GM12892 (cell line): ENCODE measurements around the gene SH3RF3.
"Not testable (repeated sequence)": the region's sequence is repeated elsewhere in the genome, so short reads cannot be mapped to it uniquely, and the experiment has no call there.

Experiments
- DNase-seq: peaks from one replicate; pipeline ENCODE4 v3.0.0; 2011; ENCODE audit not compliant: insufficient read length
- FAIRE-seq: peaks from 2 replicates; lab custom pipeline; 2011; peaks lifted over from hg19 to GRCh38; lab: Jason Lieb, UNC
- POLR2A ChIP-seq: IDR thresholded peaks from 2 replicates; pipeline ENCODE4 v1.6.1; 2011; ENCODE audit warnings: low read depth, low read length, control low read depth
- POLR2AphosphoS5 ChIP-seq: IDR thresholded peaks from 2 replicates; pipeline ENCODE4 v1.6.1; 2011; ENCODE audit warnings: low read depth, low read length, control low read depth
- TAF1 ChIP-seq: IDR thresholded peaks from 2 replicates; pipeline ENCODE4 v1.6.1; 2011; ENCODE audit warnings: low read depth, mild to moderate bottlenecking, control low read depth, low read length, borderline replicate concordance

Gene SH3RF3

GRCh38 chr2:109091526-109091925 lies 37.5 kb upstream of the SH3RF3 start:
- DNase-seq (no peak), FAIRE-seq (no peak)
- no peak for TF ChIP-seq TAF1
- TF ChIP-seq POLR2A: no peak
- no peak for TF ChIP-seq POLR2AphosphoS5

DNA sequence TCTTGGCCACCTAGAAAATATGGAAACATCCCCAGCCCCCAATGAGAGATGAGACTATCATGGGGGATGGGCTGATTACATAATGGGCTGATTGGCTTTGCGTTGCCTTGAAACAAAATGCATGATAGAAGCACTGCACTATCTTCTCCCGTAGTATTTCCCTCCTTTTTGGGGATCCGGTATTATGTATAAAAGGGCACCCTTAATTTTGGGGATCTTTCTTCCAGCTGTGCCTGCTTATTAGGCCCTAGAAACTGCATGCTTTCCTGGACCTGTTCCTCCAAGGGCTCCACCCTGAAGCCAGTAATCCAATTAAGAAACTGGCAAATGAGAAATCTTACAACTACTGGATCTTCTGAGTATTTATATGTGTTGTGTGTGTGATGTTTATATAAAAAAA lies 34.9 kb upstream of the SH3RF3 start:
- no peak for FAIRE-seq

GRCh38 chr2:109098251-109098920 lies 30.6 kb upstream of the SH3RF3 start:
- TF ChIP-seq TAF1 (no peak), POLR2AphosphoS5 (no peak), POLR2A (no peak)
- FAIRE-seq (no peak), DNase-seq (no peak)

More for the DNA sequence above, 34.9 kb upstream of the SH3RF3 start:
- TF ChIP-seq TAF1 (no peak), POLR2AphosphoS5 (no peak), POLR2A (no peak)
- DNase-seq: no peak

DNA sequence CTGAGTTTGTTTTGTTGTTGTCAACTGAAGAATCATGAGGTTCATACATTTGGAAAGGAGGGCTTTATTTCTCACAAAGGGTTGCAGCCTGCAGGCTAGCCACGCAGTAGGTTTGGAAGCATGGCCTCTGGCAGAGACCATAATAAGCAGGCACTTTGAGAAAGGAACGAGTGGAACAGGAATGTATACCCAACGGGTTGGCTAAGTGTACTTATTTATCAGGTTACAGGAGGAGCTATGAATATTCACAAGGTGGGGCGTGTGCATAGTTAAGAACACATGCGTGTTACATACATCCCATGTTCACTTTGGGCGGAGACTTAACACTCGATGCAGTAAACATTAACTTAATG lies 30.1 kb upstream of the SH3RF3 start:
- TF ChIP-seq TAF1 (no peak), POLR2A (no peak)
- no peak for FAIRE-seq
- DNase-seq: no peak

DNA sequence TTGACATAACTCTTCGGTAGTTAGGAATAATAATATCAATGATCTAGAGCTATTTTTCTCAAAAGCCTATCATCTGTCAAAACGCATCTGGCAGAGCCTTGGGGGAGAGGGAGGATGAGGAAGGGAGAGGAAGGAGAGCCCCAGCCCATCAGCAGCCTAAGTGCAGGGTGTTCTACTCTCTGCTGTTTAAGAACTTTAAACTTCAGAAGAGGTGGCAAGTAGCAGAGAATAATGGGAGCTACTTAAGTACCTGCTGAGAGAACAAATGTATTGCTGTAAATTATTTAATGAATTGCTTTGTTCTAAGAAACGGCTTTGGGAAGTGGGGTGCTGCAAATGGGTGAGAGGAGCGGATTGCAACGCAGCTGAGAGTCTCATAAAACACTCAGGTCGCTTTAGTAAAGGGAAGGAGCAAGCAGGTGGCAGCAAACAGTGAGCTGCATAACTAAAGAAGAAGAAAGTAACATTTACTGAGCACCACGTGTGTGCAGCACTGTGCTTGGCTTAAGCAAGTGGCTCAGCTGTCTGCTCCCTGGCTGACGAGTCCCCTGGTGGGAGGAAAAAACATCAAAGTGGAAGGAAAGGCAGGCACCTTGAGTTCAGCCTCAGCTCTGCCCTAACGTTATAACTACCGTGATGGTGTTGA lies 26.3 kb upstream of the SH3RF3 start:
- FAIRE-seq (no peak), DNase-seq (no peak)
- TF ChIP-seq POLR2A: no peak

- DNase-seq: no peak
- TF ChIP-seq TAF1: no peak
- TF ChIP-seq POLR2A: no peak
- no peak for FAIRE-seq
Observed at GRCh38 chr2:109105113-109105512, 23.9 kb upstream of the SH3RF3 start.

- no peak for FAIRE-seq
- TF ChIP-seq POLR2A (no peak), POLR2AphosphoS5 (no peak), TAF1 (no peak)
- no peak for DNase-seq
Observed at GRCh38 chr2:109108740-109109139, 20.3 kb upstream of the SH3RF3 start.

DNA sequence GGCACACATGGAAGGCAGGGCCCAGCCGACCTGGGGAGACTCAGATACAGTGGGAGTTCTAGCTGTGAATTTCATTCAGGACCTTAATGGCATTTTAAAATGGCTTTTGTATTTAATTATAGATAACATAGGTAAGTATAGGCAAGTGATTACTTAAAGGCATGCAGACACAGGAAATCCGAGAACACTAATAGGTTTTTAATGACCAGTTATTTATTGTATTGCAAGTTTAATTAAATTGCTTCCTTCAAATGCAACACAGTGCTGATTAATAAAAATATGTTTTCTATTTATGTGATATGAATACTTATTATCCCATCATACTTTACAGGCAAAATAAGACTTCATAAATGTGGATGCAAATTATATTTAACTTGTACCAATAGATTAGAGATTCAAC lies 19.7 kb upstream of the SH3RF3 start:
- TF ChIP-seq POLR2A: no peak
- TF ChIP-seq POLR2AphosphoS5: no peak
- no peak for TF ChIP-seq TAF1
- no peak for DNase-seq

DNA sequence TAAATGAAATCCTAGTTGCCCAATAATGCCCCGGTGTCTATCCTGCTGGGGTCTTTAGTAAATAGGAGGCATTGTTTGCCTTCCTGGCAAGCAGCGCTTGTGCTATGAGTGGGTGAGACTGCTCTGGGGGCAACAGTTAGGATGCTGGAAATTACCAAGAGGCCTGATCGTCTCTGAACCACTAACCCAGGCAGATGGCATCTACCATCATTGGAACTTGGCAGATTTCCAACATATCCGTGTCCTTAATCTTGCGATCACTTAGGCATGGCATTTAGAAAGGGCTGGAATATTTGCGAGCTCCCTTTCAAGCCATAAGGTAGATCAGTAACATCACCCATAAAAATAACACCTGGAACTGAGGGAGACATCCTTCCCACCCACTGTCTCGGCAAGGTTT lies 18.8 kb upstream of the SH3RF3 start:
- FAIRE-seq (no peak), DNase-seq (no peak)
- no peak for TF ChIP-seq POLR2A

More for the DNA sequence above, 19.7 kb upstream of the SH3RF3 start:
- no peak for FAIRE-seq

GRCh38 chr2:109117181-109117580 lies 11.8 kb upstream of the SH3RF3 start:
- FAIRE-seq, DNase-seq: not testable (repeated sequence)

- FAIRE-seq: no peak
- TF ChIP-seq TAF1: no peak
- TF ChIP-seq POLR2AphosphoS5: no peak
- TF ChIP-seq POLR2A: no peak
- no peak for DNase-seq
Observed at GRCh38 chr2:109117780-109118179, 11.2 kb upstream of the SH3RF3 start.

DNA sequence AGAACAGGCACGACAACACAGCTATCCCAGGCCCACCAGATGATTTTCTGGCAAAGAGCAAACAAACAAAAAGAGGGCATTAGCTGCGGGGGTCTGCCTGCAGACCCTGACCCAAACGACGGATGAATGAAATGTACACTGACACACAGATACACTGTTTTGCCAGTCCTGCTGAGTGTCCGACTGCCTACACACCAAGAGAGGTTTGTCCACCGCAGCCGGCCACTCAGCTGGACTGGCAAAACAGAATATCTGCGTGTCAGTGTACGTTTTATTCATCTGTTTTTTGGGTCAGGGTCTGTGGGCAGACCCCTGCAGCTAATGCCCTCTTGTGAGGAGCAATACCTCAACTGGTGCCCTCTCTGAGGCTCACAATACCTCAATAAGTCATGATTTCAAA lies 10.7 kb upstream of the SH3RF3 start:
- no peak for FAIRE-seq
- TF ChIP-seq POLR2A: no peak
- no peak for DNase-seq

DNA sequence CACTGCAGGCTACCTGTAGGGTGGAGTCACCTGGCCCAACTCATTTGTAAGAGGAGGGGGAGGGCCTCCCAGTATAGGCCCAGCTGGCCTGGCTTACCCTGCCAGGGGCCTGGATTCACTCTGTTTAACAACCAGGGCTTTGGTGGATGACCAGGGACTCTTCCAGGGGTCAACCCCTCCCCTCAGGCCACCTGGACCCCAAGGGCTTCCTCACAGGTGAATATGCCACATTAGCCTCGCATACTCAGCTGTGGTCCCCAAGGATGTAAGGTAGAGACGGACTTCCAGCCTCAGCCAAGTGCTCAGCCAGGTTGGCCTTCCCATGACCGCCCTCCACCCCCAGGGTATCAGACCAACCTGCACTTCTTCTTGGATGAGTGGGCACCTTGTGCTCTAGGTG lies 8.8 kb upstream of the SH3RF3 start:
- DNase-seq (no peak), FAIRE-seq (no peak)

GRCh38 chr2:109120686-109121085 lies 8.3 kb upstream of the SH3RF3 start:
- not testable (repeated sequence) for FAIRE-seq

More for the DNA sequence above, 8.8 kb upstream of the SH3RF3 start:
- no peak for TF ChIP-seq POLR2A
- no peak for TF ChIP-seq TAF1

More at GRCh38 chr2:109120686-109121085, 8.3 kb upstream of the SH3RF3 start:
- DNase-seq: not testable (repeated sequence)
